GM23338 (cell line): ENCODE data around the gene MAP3K14.

Experiments
- CTCF ChIP-seq, 2 experiments: fragments of 200-600 bp in 1 of 2; sonication (generic) in 1 of 2; conservative IDR thresholded peaks; 2 replicates each; pipeline versions ENCODE4 v1.5.1 to v1.6.1; 2016 to 2017; ENCODE audit warnings: antibody characterized with exemption in 2 of 2, low read depth in 2 of 2, mild to moderate bottlenecking in 2 of 2, moderate library complexity in 1 of 2
- EZH2 ChIP-seq: fragments of 200-600 bp; sonication (generic); IDR thresholded peaks from one replicate; pipeline ENCODE4 v1.8.0; 2017; ENCODE audit warnings: antibody characterized with exemption, mild to moderate bottlenecking, low read depth; ENCODE audit not compliant: unreplicated experiment
- EZH2phosphoT487 ChIP-seq: fragments of 200-600 bp; sonication (generic); IDR thresholded peaks from one replicate; pipeline ENCODE4 v1.8.1; 2018; ENCODE audit warnings: antibody characterized with exemption; ENCODE audit not compliant: unreplicated experiment
- JUNB ChIP-seq: IDR thresholded peaks from one replicate; pipeline ENCODE4 v1.6.1; 2016; ENCODE audit warnings: antibody characterized with exemption; ENCODE audit not compliant: unreplicated experiment
- NANOG ChIP-seq: IDR thresholded peaks from 2 replicates; pipeline ENCODE4 v1.6.1; 2016; ENCODE audit warnings: antibody characterized with exemption, borderline replicate concordance
- POLR2AphosphoS5 ChIP-seq: IDR thresholded peaks from 2 replicates; pipeline ENCODE4 v1.6.1; 2016; ENCODE audit warnings: antibody characterized with exemption, low read depth
- REST ChIP-seq: IDR thresholded peaks from one replicate; pipeline ENCODE4 v1.6.1; 2018; ENCODE audit warnings: antibody characterized with exemption; ENCODE audit not compliant: unreplicated experiment
- STAT1 ChIP-seq: IDR thresholded peaks from one replicate; pipeline ENCODE4 v1.6.1; 2016; ENCODE audit warnings: antibody characterized with exemption; ENCODE audit not compliant: unreplicated experiment
- ZNF114 ChIP-seq: fragments of 250-450 bp; sonication (Bioruptor Pico); IDR thresholded peaks from 2 replicates; pipeline ENCODE4 v1.5.0; 2020; ENCODE audit warnings: mild to moderate bottlenecking, moderate library complexity

GRCh38 chr17:45276031-45276430, 40.8 kb downstream of the MAP3K14 start:
- no peak for TF ChIP-seq CTCF (conservative IDR thresholded peaks at IDR 0.05; ENCODE audit: low read depth in 2 of 2)
- no peak for TF ChIP-seq EZH2
- TF ChIP-seq EZH2phosphoT487, result no peak
- TF ChIP-seq REST, result no peak
- TF ChIP-seq ZNF114 (CRISPR knock-in tag), result no peak
- no peak for TF ChIP-seq NANOG
- TF ChIP-seq POLR2AphosphoS5, result no peak
- TF ChIP-seq STAT1, result no peak
- TF ChIP-seq JUNB, result no peak
